NCI-H82 treated with DMSO at 0.1 percent for 48 hours (cell line): ENCODE measurements around the gene ACOXL.

Experiments used
- DNase-seq: peaks from one replicate; lab custom pipeline; 2025; ENCODE audit not compliant: unreplicated experiment; lab: John Stamatoyannopoulos, UW

The ACOXL gene

GRCh38 chr2:110718382-110718781, 14.0 kb upstream of the ACOXL start:
- DNase-seq, result no peak

DNA sequence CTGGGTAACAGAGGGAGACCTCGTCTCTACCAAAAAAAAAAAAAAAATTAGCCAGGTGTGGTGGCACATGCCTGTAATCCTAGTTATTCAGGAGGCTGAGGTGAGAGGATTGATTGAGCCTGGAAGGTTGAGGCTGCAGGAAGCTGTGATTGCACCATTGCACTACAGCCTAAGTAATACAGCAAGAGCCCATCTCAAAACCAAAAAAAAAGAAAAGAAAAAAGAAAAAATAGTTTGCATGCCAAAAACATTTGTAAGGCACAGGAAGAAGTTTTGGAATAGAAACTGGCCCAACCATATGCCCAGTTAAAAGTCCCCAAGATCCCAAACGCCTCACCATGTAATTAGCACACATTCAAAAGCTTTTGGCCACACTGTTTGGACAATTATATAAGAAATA, 13.4 kb upstream of the ACOXL start:
- DNase-seq, result no peak

- DNase-seq, result no peak
These were observed 11.8 kb upstream of the ACOXL start for GRCh38 chr2:110720547-110720946.

DNA sequence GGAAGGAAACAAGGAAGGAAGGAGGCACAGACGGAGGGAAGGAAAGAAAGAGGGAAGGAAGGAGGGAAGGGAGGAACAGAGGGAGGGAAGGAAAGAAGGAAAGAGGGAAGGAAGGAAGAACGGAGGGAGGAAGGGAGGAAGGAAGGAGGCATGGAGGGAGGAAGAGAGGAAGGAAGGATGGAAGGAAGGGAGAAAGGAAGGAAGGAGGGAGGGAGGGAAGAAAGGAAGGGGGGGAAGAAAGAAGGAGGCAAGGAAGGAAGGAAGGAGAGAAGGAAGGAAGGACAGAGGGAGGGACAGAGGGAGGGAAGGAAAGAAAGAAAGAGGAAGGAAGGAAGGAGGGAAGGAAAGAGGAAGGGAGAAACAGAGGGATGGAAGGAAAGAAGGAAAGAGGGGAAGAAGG, 7.6 kb upstream of the ACOXL start:
- no peak for DNase-seq

DNA sequence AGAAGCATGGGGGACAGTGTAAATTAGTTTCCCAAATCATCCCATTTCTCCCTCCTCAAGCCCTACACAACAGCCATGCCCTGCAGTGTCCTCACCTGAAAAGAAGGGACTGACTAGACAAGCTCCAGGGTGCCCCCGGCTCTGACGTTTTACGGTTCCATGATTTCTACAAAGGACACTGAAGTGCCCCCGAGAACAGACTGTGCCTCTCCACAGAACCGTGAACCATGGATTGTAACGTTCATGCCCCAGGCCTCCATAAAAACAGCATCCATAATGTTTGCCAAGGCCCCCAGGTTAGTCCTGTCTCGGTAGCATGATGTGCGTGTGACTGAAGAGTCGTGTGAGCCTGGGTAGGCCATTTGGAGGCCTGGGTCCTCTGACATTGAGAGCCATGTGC, 7.0 kb upstream of the ACOXL start:
- no peak for DNase-seq

DNA sequence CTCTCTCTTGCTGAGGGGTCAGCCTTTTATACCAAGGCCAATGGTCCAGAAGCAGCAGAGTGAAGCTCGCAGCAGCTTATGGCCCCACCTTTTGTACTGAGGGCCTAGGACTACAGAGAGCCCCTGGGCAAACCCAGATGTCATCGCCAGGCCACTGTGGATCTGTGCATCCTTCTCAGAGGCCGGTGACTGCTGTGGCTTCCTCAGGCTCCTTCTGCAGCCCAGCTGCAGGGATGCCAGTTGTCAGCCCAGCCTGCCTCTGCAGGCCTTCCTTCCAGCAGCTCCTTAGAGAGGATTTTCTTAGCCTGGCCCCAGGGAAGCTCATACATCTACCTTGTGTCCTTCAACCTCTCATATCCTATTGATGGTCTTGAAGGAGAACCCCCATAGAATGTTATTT, 6.5 kb upstream of the ACOXL start:
- no peak for DNase-seq

- no peak for DNase-seq
These were observed 6.1 kb upstream of the ACOXL start for GRCh38 chr2:110726285-110726684.

GRCh38 chr2:110727923-110728322, 4.5 kb upstream of the ACOXL start:
- DNase-seq, result no peak

DNA sequence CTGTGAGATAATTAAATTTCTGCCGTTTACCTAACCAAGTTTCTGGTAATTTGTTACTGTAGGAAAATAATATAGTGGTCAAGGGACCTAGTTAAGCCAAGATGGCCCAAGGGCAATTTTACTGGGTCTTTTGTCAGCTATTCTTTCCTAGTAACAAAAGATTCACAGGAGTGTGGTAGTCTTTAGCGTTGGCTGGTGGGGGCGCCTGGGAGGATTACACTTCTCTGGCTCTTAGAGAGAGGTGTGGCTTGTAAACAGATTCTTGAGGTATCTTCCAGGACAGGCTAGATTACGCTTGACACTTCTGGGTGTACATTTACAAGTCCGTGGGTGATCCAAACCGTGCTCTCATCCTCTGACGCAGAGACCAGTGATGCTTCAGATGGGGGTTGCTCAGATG, 3.3 kb upstream of the ACOXL start:
- DNase-seq, result no peak

- no peak for DNase-seq
These were observed 1.3 kb upstream of the ACOXL start for GRCh38 chr2:110731064-110731463.

GRCh38 chr2:110735366-110735765, 3.0 kb downstream of the ACOXL start:
- DNase-seq, result no peak

- DNase-seq, result no peak
These were observed 5.4 kb downstream of the ACOXL start for GRCh38 chr2:110737783-110738182.

- DNase-seq, result no peak
These were observed 8.5 kb downstream of the ACOXL start for GRCh38 chr2:110740747-110741349.

GRCh38 chr2:110741491-110741980, 9.2 kb downstream of the ACOXL start:
- no peak for DNase-seq

DNA sequence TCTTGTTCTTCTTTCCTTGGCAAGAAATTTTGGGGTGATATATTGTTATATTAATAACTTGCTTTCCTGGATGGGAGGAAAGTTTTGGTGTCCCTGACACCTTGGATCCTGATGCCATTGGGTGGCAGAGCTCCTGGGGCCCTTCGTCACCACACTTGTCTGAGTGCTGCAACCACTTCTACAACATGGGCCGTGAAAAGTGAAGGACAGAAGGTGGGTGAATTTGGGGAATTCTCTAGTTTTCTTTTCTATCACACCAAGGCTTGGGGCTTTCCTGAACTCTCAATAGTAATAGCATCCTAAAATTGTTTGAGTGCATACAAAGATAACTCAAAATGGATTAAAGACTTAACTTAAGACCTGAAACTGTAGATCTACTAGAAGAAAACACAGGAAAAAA, 10.0 kb downstream of the ACOXL start:
- no peak for DNase-seq

GRCh38 chr2:110743600-110743999, 11.2 kb downstream of the ACOXL start:
- DNase-seq, result no peak

GRCh38 chr2:110744429-110744828, 12.1 kb downstream of the ACOXL start:
- no peak for DNase-seq

DNA sequence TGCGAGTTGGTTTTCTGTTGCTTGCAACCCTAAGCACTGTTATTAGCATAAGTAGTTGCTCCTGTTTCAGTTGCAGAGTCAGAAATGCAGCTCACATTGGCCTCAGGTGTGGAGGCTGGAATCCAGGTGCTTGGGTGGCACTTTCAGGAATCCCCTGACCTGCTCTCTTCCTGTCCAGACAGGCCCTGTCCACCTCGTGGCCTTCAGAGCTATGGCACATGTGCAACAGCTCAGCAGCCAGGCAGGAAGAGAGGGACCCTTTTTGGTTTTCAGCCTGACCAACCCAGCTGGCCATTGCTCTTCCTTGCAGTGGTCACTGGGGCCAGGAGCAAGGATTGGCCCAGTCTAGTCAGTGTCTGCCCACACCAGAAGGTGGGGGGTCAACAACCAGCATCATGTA, 12.7 kb downstream of the ACOXL start:
- DNase-seq, result no peak

DNA sequence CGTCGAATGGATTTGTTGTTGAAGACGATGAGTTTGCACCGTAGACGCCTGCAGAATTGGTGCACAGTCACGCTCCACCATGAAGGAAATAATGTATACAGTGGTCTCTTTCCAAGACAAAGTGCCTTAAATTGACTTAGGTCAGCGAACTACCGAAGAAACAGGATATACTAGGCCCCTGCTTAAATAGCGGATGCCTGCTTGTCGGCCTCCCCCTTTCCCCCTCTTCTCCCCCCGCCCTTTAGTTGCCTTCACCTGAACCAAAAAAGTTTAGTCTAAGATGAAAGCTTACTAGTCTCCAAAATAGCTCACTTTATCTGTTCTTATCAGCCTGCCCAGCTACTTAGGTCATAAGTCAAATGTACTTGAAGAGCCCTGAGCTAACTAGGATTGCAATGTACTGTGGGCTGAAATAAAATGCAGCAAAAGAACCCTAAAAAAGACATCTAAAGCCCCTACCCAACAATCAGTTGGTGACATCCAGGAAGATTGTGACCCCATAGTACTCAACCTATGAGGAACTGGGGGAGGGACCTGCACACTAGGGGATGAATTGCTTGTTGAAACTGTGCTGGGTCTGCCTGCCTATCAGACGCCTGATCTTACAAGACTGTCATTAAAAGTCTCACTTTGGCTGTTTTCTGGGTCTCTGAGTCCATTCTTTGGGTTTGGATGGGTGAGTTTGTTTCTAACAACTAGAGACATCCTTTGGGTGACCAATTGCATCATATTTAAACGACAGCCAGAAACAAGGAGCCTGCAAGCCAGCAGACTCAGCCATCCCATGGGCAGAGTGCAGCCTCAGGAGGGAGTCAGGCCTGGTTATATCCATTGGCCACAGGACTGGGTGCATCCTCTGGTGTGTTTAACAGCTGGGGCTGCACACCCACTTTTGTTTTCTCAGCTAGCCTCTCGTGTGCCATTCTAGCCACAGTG, 14.5 kb downstream of the ACOXL start:
- DNase-seq, result no peak

- DNase-seq, result no peak
These were observed 15.4 kb downstream of the ACOXL start for GRCh38 chr2:110747522-110748488.

- DNase-seq, result no peak
These were observed 16.1 kb downstream of the ACOXL start for GRCh38 chr2:110748489-110748867.
